HEK293 (cell line): ENCODE results near the gene NR3C2.

Experiments
- CTCF ChIA-PET: fragments of 350-600 bp; formaldehyde crosslinking; extraction: SDS; loops from one replicate; lab custom pipeline; 2021; ENCODE audit warnings: antibody characterized with exemption; lab: Yijun Ruan, JAX
- POLR2A ChIA-PET: fragments of 300-600 bp; formaldehyde crosslinking; extraction: SDS; loops from one replicate; lab custom pipeline; 2020; ENCODE audit warnings: antibody characterized with exemption, inconsistent platforms; lab: Yijun Ruan, JAX
- H3K27ac ChIP-seq: fragments of 200-500 bp; sonication (Bioruptor generic); 2 replicates; pipeline ENCODE4 v1.5.1; 2014; ENCODE audit warnings: low read depth, low read length, control low read depth, inconsistent platforms; ENCODE audit errors: extremely low read depth
- H3K36me3 ChIP-seq, 2 experiments: fragments of 200-500 bp in 1 of 2; sonication (Bioruptor generic) in 1 of 2; 1 replicate in 1 of 2; 2 replicates in 1 of 2; pipeline ENCODE4 v1.5.1; 2014 to 2017; ENCODE audit warnings: inconsistent platforms in 2 of 2, low read length in 2 of 2; ENCODE audit not compliant: control insufficient read depth in 2 of 2, insufficient read depth in 1 of 2
- H3K4me1 ChIP-seq: fragments of 200-500 bp; sonication (Bioruptor generic); 2 replicates; pipeline ENCODE4 v1.5.1; 2014; ENCODE audit warnings: mild to moderate bottlenecking, low read length, inconsistent platforms; ENCODE audit not compliant: control insufficient read depth, insufficient read depth
- H3K4me3 ChIP-seq: 2 replicates; pipeline ENCODE4 v1.5.1; 2011; ENCODE audit warnings: low read depth, mild to moderate bottlenecking, control low read depth, low read length, moderate library complexity
- H3K9me3 ChIP-seq: fragments of 200-500 bp; sonication (Bioruptor generic); 2 replicates; pipeline ENCODE4 v1.5.1; 2014; ENCODE audit warnings: low read depth, low read length, inconsistent platforms; ENCODE audit not compliant: control insufficient read depth, insufficient read depth
- ATF2 ChIP-seq: fragments of 450-650 bp; formaldehyde crosslinking; IDR thresholded peaks from 2 replicates; pipeline ENCODE4 v1.5.1; 2016; ENCODE audit warnings: missing biosample characterization, missing genetic modification characterization, low read depth
- BCL11B ChIP-seq: fragments of 450-650 bp; formaldehyde crosslinking; IDR thresholded peaks from 2 replicates; pipeline ENCODE4 v1.5.1; 2016; ENCODE audit warnings: low read depth, missing biosample characterization, missing genetic modification characterization
- KLF10 ChIP-seq: fragments of 450-650 bp; IDR thresholded peaks from 2 replicates; pipeline ENCODE4 v1.5.1; 2018; ENCODE audit warnings: missing biosample characterization, mild to moderate bottlenecking, missing genetic modification characterization
- KLF8 ChIP-seq: fragments of 450-650 bp; formaldehyde crosslinking; IDR thresholded peaks from 2 replicates; pipeline ENCODE4 v1.5.1; 2016; ENCODE audit warnings: missing biosample characterization, missing genetic modification characterization
- SP3 ChIP-seq: fragments of 450-650 bp; formaldehyde crosslinking; IDR thresholded peaks from 2 replicates; pipeline ENCODE4 v1.5.1; 2016; ENCODE audit warnings: missing biosample characterization, missing genetic modification characterization
- ZBTB1 ChIP-seq: fragments of 450-650 bp; formaldehyde crosslinking; IDR thresholded peaks from 2 replicates; pipeline ENCODE4 v1.5.1; 2016; ENCODE audit warnings: missing biosample characterization, missing genetic modification characterization
- ZFP37 ChIP-seq: fragments of 450-650 bp; formaldehyde crosslinking; IDR thresholded peaks from 2 replicates; pipeline ENCODE4 v1.5.1; 2016; ENCODE audit warnings: missing biosample characterization, missing genetic modification characterization
- ZNF10 ChIP-seq: fragments of 450-650 bp; formaldehyde crosslinking; IDR thresholded peaks from 2 replicates; pipeline ENCODE4 v1.5.1; 2017; ENCODE audit warnings: missing biosample characterization, missing genetic modification characterization
- ZNF175 ChIP-seq: fragments of 450-650 bp; formaldehyde crosslinking; IDR thresholded peaks from 2 replicates; pipeline ENCODE4 v1.5.1; 2016; ENCODE audit warnings: missing biosample characterization, missing genetic modification characterization
- ZNF2 ChIP-seq: fragments of 450-650 bp; formaldehyde crosslinking; IDR thresholded peaks from 2 replicates; pipeline ENCODE4 v1.5.1; 2016; ENCODE audit warnings: missing biosample characterization, missing genetic modification characterization
- ZNF266 ChIP-seq: fragments of 450-650 bp; formaldehyde crosslinking; IDR thresholded peaks from 2 replicates; pipeline ENCODE4 v1.5.1; 2016; ENCODE audit warnings: missing biosample characterization, missing genetic modification characterization, low read depth
- ZNF274 ChIP-seq, 2 experiments: fragments of 200-500 bp in 1 of 2; fragments of 450-650 bp in 1 of 2; sonication (Bioruptor generic) in 1 of 2; formaldehyde crosslinking in 1 of 2; IDR thresholded peaks; 2 replicates each; pipeline versions ENCODE4 v1.5.1 to v1.6.1; 2014 to 2016; ENCODE audit warnings: borderline replicate concordance in 1 of 2, inconsistent platforms in 1 of 2, low read length in 1 of 2, missing biosample characterization in 1 of 2, missing genetic modification characterization in 1 of 2
- ZNF362 ChIP-seq: fragments of 450-650 bp; formaldehyde crosslinking; IDR thresholded peaks from 2 replicates; pipeline ENCODE4 v1.5.1; 2016; ENCODE audit warnings: missing biosample characterization, missing genetic modification characterization
- ZNF394 ChIP-seq: fragments of 450-650 bp; formaldehyde crosslinking; IDR thresholded peaks from 2 replicates; pipeline ENCODE4 v1.5.1; 2016; ENCODE audit warnings: missing biosample characterization, missing genetic modification characterization, mild to moderate bottlenecking, moderate library complexity, borderline replicate concordance
- ZNF449 ChIP-seq: fragments of 450-650 bp; formaldehyde crosslinking; IDR thresholded peaks from 2 replicates; pipeline ENCODE4 v1.5.1; 2017; ENCODE audit warnings: missing biosample characterization, mild to moderate bottlenecking, missing genetic modification characterization, moderate library complexity
- ZNF501 ChIP-seq: fragments of 450-650 bp; formaldehyde crosslinking; IDR thresholded peaks from 2 replicates; pipeline ENCODE4 v1.5.1; 2016; ENCODE audit warnings: missing biosample characterization, missing genetic modification characterization
- ZNF514 ChIP-seq: fragments of 450-650 bp; formaldehyde crosslinking; IDR thresholded peaks from 2 replicates; pipeline ENCODE4 v1.5.1; 2016; ENCODE audit warnings: missing biosample characterization, missing genetic modification characterization
- ZNF555 ChIP-seq: fragments of 450-650 bp; formaldehyde crosslinking; conservative IDR thresholded peaks from 2 replicates; pipeline ENCODE4 v1.5.1; 2017; ENCODE audit warnings: missing biosample characterization, mild to moderate bottlenecking, missing genetic modification characterization, inconsistent platforms
- ZNF600 ChIP-seq: fragments of 450-650 bp; formaldehyde crosslinking; IDR thresholded peaks from 2 replicates; pipeline ENCODE4 v1.5.1; 2016; ENCODE audit warnings: missing biosample characterization, missing genetic modification characterization
- ZNF701 ChIP-seq: fragments of 450-650 bp; formaldehyde crosslinking; IDR thresholded peaks from 2 replicates; pipeline ENCODE4 v1.5.1; 2016; ENCODE audit warnings: missing biosample characterization, missing genetic modification characterization
- ZNF830 ChIP-seq: fragments of 450-650 bp; IDR thresholded peaks from 2 replicates; pipeline ENCODE4 v1.5.0; 2018; ENCODE audit warnings: missing biosample characterization, missing genetic modification characterization, low read depth, mild to moderate bottlenecking, moderate library complexity
- ZNF843 ChIP-seq: fragments of 450-650 bp; formaldehyde crosslinking; IDR thresholded peaks from 2 replicates; pipeline ENCODE4 v1.5.1; 2016; ENCODE audit warnings: missing biosample characterization, missing genetic modification characterization
- ZSCAN30 ChIP-seq: fragments of 450-650 bp; IDR thresholded peaks from 2 replicates; pipeline ENCODE4 v1.5.1; 2018; ENCODE audit warnings: missing biosample characterization, mild to moderate bottlenecking, missing genetic modification characterization, moderate library complexity
- TF ChIP-seq, protein P1 (sequence below): fragments of 450-650 bp; formaldehyde crosslinking; conservative IDR thresholded peaks from 2 replicates; pipeline ENCODE4 v1.5.1; 2016; ENCODE audit warnings: low read depth, missing biosample characterization, missing genetic modification characterization

Gene NR3C2

DNA sequence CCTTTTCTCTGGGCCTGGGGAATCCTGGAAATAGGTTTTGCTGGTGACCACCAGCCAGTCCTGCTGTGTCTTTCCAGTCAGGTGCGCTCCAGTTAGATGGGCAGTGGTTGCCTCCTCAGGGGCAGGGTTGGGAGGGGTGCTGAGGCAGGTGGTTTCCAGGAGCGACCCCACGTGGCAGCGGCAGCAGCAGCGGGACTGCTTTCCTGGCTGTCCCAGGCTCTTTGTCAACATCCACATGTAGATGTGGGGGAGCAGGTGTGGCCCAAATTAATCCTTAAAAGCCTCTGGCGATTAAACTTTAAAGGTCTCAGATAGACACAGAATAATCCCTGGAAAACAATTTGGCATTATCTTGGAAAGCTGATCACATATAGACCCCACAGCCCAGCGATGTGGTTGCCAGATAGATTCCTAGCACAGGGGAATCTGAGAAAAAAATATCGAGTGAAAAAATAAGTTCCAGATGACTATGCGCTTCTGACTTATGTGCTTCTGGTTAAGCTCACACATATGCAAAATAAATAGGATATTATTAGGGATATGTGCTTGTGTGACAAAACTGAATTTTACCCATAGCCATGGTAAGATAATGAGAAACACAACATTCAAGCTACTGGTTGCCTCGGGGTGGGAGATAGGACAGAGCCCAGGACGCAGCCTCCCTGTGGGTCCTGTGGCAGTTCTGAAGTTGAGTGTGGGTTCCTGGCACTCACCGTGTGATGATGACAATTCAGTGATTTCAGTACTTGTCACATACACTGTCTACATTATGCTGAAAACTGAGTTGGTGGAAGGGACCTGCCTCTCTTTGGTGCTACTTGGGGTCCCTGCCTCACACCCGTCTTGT is 373.9 kb downstream of the NR3C2 start:
- Histone ChIP-seq H3K36me3 (peaks cover 0 to 7% of the 10 kb centered on the region in 2 experiments; a peak in 1 of 3 replicates), H3K27ac (no peak overlapping the region), H3K9me3 (no peaks in the 10 kb centered on the region), H3K4me1 (no peaks in the 10 kb centered on the region), H3K4me3 (no peak overlapping the region)
- TF ChIP-seq ZNF394 (tag by site-specific recombination) (no peak), ZNF830 (tag by site-specific recombination) (no peak), ZNF449 (tag by site-specific recombination) (no peak), ZFP37 (tag by site-specific recombination) (no peak), KLF10 (tag by site-specific recombination) (no peak), ZNF175 (tag by site-specific recombination) (no peak), ZSCAN30 (tag by site-specific recombination) (no peak), SP3 (no peak), ZNF274 (IDR thresholded peaks at IDR 0.05; ENCODE audit: low read length) (no peak), ZNF274 (tag by site-specific recombination; IDR thresholded peaks at IDR 0.05; ENCODE audit: borderline replicate concordance) (no peak), BCL11B (tag by site-specific recombination) (no peak), ATF2 (tag by site-specific recombination) (no peak), ZNF501 (tag by site-specific recombination) (no peak), ZNF2 (tag by site-specific recombination) (no peak), ZNF514 (tag by site-specific recombination) (no peak), ZNF10 (tag by site-specific recombination) (no peak)
- ChIA-PET CTCF (no interaction called here), POLR2A (no interaction called here)

GRCh38 chr4:148067301-148067916 is 374.8 kb downstream of the NR3C2 start:
- ChIA-PET CTCF (no interaction called here), POLR2A (no interaction called here)
- H3K4me3 ChIP-seq = no peak overlapping the region
- H3K36me3 ChIP-seq = peaks cover 0 to 6% of the 10 kb centered on the region in 2 experiments; a peak in 1 of 3 replicates
- no peaks in the 10 kb centered on the region for H3K9me3 ChIP-seq
- H3K4me1 ChIP-seq = peaks cover 3% of the 10 kb centered on the region
- no peak overlapping the region for H3K27ac ChIP-seq
- TF ChIP-seq ZBTB1 (tag by site-specific recombination) (no peak), ZNF843 (no peak), KLF8 (no peak), ZNF701 (no peak), ZNF600 (tag by site-specific recombination) (no peak), ZNF266 (tag by site-specific recombination) (no peak), ZNF555 (tag by site-specific recombination) (no peak), ZNF362 (tag by site-specific recombination) (no peak)
- TF ChIP-seq, protein P1, sequence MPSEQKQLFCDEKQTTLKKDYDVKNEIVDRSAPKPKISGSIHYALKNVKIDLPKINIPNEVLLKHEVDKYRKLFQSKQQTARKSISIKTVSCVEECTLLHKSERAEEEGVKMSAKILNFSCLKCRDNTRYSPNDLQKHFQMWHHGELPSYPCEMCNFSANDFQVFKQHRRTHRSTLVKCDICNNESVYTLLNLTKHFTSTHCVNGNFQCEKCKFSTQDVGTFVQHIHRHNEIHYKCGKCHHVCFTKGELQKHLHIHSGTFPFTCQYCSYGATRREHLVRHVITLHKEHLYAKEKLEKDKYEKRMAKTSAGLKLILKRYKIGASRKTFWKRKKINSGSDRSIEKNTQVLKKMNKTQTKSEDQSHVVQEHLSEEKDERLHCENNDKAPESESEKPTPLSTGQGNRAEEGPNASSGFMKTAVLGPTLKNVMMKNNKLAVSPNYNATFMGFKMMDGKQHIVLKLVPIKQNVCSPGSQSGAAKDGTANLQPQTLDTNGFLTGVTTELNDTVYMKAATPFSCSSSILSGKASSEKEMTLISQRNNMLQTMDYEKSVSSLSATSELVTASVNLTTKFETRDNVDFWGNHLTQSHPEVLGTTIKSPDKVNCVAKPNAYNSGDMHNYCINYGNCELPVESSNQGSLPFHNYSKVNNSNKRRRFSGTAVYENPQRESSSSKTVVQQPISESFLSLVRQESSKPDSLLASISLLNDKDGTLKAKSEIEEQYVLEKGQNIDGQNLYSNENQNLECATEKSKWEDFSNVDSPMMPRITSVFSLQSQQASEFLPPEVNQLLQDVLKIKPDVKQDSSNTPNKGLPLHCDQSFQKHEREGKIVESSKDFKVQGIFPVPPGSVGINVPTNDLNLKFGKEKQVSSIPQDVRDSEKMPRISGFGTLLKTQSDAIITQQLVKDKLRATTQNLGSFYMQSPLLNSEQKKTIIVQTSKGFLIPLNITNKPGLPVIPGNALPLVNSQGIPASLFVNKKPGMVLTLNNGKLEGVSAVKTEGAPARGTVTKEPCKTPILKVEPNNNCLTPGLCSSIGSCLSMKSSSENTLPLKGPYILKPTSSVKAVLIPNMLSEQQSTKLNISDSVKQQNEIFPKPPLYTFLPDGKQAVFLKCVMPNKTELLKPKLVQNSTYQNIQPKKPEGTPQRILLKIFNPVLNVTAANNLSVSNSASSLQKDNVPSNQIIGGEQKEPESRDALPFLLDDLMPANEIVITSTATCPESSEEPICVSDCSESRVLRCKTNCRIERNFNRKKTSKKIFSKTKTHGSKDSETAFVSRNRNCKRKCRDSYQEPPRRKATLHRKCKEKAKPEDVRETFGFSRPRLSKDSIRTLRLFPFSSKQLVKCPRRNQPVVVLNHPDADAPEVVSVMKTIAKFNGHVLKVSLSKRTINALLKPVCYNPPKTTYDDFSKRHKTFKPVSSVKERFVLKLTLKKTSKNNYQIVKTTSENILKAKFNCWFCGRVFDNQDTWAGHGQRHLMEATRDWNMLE = no peak
